Ramos (cell line): ENCODE measurements around the gene SF3B2.
"Not testable (repeated sequence)": the region's sequence is repeated elsewhere in the genome, so short reads cannot be mapped to it uniquely, and the experiment has no call there.

Experiments
- in situ Hi-C: fragments of 300-500 bp; cut with MboI; formaldehyde crosslinking; loops from one replicate; pipeline ENCODE4 v1.14.3; 2022; ENCODE audit warnings: low sequenced_read_pairs; ENCODE audit not compliant: unreplicated experiment

The SF3B2 gene

GRCh38 chr11:66051766-66052663, at the start of gene SF3B2:
Gene SF3B2 (plus strand): TSS chr11:66052364. CDS start chr11:66052385, 21 bp downstream.
- in situ Hi-C loops = no loop called here

GRCh38 chr11:66002648-66003225, 49.4 kb upstream of the SF3B2 start:
- in situ Hi-C loops = no loop called here

- in situ Hi-C loops = no loop called here
These were observed 48.9 kb upstream of the SF3B2 start for GRCh38 chr11:66003291-66003690.

- in situ Hi-C loops = no loop called here
These were observed 48.0 kb upstream of the SF3B2 start for GRCh38 chr11:66004186-66004585.

GRCh38 chr11:66006134-66006890, 45.9 kb upstream of the SF3B2 start:
- in situ Hi-C loops = no loop called here

GRCh38 chr11:66006891-66007176, 45.3 kb upstream of the SF3B2 start:
- in situ Hi-C loops = no loop called here

- in situ Hi-C loops = no loop called here
These were observed 44.9 kb upstream of the SF3B2 start for GRCh38 chr11:66007201-66007634.

- in situ Hi-C loops = no loop called here
These were observed 44.1 kb upstream of the SF3B2 start for GRCh38 chr11:66008095-66008467.

GRCh38 chr11:66008468-66009101, 43.6 kb upstream of the SF3B2 start:
- in situ Hi-C loops = no loop called here

- in situ Hi-C loops = not testable (repeated sequence)
These were observed 42.1 kb upstream of the SF3B2 start for GRCh38 chr11:66010036-66010435.

GRCh38 chr11:66011239-66011784, 40.9 kb upstream of the SF3B2 start:
- in situ Hi-C loops = no loop called here

GRCh38 chr11:66011785-66012303, 40.3 kb upstream of the SF3B2 start, which contains the start of gene CST6:
Gene CST6 (plus strand): TSS chr11:66012008. CDS start chr11:66012045, 37 bp downstream.
- in situ Hi-C loops = no loop called here

- in situ Hi-C loops = no loop called here
These were observed 39.7 kb upstream of the SF3B2 start for GRCh38 chr11:66012371-66012945.

GRCh38 chr11:66012946-66013761, 39.0 kb upstream of the SF3B2 start:
- in situ Hi-C loops = no loop called here

- in situ Hi-C loops = no loop called here
These were observed 38.4 kb upstream of the SF3B2 start for GRCh38 chr11:66013762-66014100.

- in situ Hi-C loops = no loop called here
These were observed 37.2 kb upstream of the SF3B2 start for GRCh38 chr11:66014804-66015453.

- in situ Hi-C loops = no loop called here
These were observed 36.7 kb upstream of the SF3B2 start for GRCh38 chr11:66015454-66015881.

- in situ Hi-C loops = no loop called here
These were observed 36.0 kb upstream of the SF3B2 start for GRCh38 chr11:66015936-66016792.
